Loucy (cell line): ENCODE results near the gene ACOD1.
A peak's percentile ranks its signal among the peaks of the same experiment; 100 is the strongest.
"Not testable (repeated sequence)": the region's sequence is repeated elsewhere in the genome, so short reads cannot be mapped to it uniquely, and the experiment has no call there.

ENCODE experiments used
- H2AFZ ChIP-seq: fragments of 200-600 bp; sonication (generic); 2 replicates; pipeline ENCODE4 v1.6.0; 2016; ENCODE audit warnings: antibody characterized with exemption, mild to moderate bottlenecking, low read length, moderate library complexity
- H3F3A ChIP-seq: fragments of 200-600 bp; 2 replicates; pipeline ENCODE4 v1.6.0; 2016; ENCODE audit warnings: antibody characterized with exemption, low read depth, mild to moderate bottlenecking
- H3K27me3 ChIP-seq: fragments of 200-600 bp; sonication (generic); 2 replicates; pipeline ENCODE4 v1.6.1; 2014; ENCODE audit warnings: low read length, mild to moderate bottlenecking; ENCODE audit not compliant: insufficient read depth, poor library complexity, severe bottlenecking
- H3K36me3 ChIP-seq: fragments of 200-600 bp; sonication (generic); 2 replicates; pipeline ENCODE4 v1.6.1; 2016; ENCODE audit warnings: low read length; ENCODE audit not compliant: insufficient read depth
- H3K4me1 ChIP-seq: fragments of 200-600 bp; sonication (generic); 2 replicates; pipeline ENCODE4 v1.5.1; 2014; ENCODE audit warnings: low read length, mild to moderate bottlenecking; ENCODE audit not compliant: insufficient read depth, poor library complexity, severe bottlenecking
- H3K4me2 ChIP-seq: fragments of 200-600 bp; sonication (generic); 2 replicates; pipeline ENCODE4 v1.6.0; 2014; ENCODE audit warnings: antibody characterized with exemption, low read length, low read depth, mild to moderate bottlenecking; ENCODE audit not compliant: poor library complexity, severe bottlenecking
- H3K4me3 ChIP-seq: fragments of 200-600 bp; sonication (generic); 2 replicates; pipeline ENCODE4 v1.5.1; 2014; ENCODE audit warnings: low read length, mild to moderate bottlenecking, mixed read lengths; ENCODE audit not compliant: poor library complexity, severe bottlenecking
- H3K79me2 ChIP-seq: fragments of 200-600 bp; sonication (generic); 2 replicates; pipeline ENCODE4 v1.6.1; 2014; ENCODE audit warnings: low read length; ENCODE audit not compliant: insufficient read depth
- H3K9ac ChIP-seq: fragments of 200-600 bp; sonication (generic); 2 replicates; pipeline ENCODE4 v1.6.0; 2014; ENCODE audit warnings: mild to moderate bottlenecking, low read depth, low read length, moderate library complexity; ENCODE audit not compliant: poor library complexity, severe bottlenecking
- H3K9me2 ChIP-seq: fragments of 200-600 bp; sonication (generic); replicated peaks from 2 replicates; pipeline ENCODE4 v1.6.1; 2016; ENCODE audit warnings: low read depth, low read length, mixed read lengths
- H3K9me3 ChIP-seq: fragments of 200-600 bp; sonication (generic); 2 replicates; pipeline ENCODE4 v1.6.1; 2014; ENCODE audit warnings: mild to moderate bottlenecking, antibody characterized with exemption, low read length, low read depth; ENCODE audit not compliant: insufficient read depth
- H4K20me1 ChIP-seq: fragments of 200-600 bp; sonication (generic); 2 replicates; pipeline ENCODE4 v1.6.0; 2014; ENCODE audit warnings: antibody characterized with exemption, low read length, mild to moderate bottlenecking; ENCODE audit not compliant: insufficient read depth, poor library complexity, severe bottlenecking
- CTCF ChIP-seq: fragments of 200-600 bp; sonication (generic); conservative IDR thresholded peaks from 2 replicates; pipeline ENCODE4 v1.5.1; 2014; ENCODE audit warnings: mild to moderate bottlenecking, antibody characterized with exemption, low read length
- EZH2phosphoT487 ChIP-seq: fragments of 200-600 bp; IDR thresholded peaks from 2 replicates; pipeline ENCODE4 v1.6.1; 2018; ENCODE audit warnings: antibody characterized with exemption, mild to moderate bottlenecking, moderate library complexity, borderline replicate concordance

The ACOD1 gene

GRCh38 chr13:76948149-76948548 is at the start of gene ACOD1:
ACOD1 (plus strand) TSS chr13:76948511; CDS start chr13:76948559, 48 bp downstream.
- no peaks in the 10 kb centered on the region for H3K79me2 ChIP-seq
- no peaks in the 10 kb centered on the region for H4K20me1 ChIP-seq
- H3K36me3 ChIP-seq, result no peaks in the 10 kb centered on the region
- no peaks in the 10 kb centered on the region for H3K9me2 ChIP-seq
- H3K4me3 ChIP-seq, result no peak within 1 kb of the TSS
- H3K9me3 ChIP-seq, result no peaks in the 10 kb centered on the region
- H3K27me3 ChIP-seq, result no peaks in the 10 kb centered on the region
- no peak within 1 kb of the TSS for H2AFZ ChIP-seq
- H3F3A ChIP-seq, result no peaks in the 10 kb centered on the region
- TF ChIP-seq CTCF (no peak), EZH2phosphoT487 (no peak)
- H3K4me1 ChIP-seq, result no peaks in the 10 kb centered on the region
- H3K9ac ChIP-seq, result no peak within 1 kb of the TSS
- no peak within 1 kb of the TSS for H3K4me2 ChIP-seq

- not testable (repeated sequence) for H3K4me1 ChIP-seq, H3K36me3 ChIP-seq, H3K9me3 ChIP-seq, H3K27me3 ChIP-seq, H3K9ac ChIP-seq, H3K4me3 ChIP-seq, H4K20me1 ChIP-seq, H3K4me2 ChIP-seq, H3F3A ChIP-seq, H3K9me2 ChIP-seq, H2AFZ ChIP-seq, H3K79me2 ChIP-seq
These were observed 49.2 kb upstream of the ACOD1 start for GRCh38 chr13:76899066-76899465.

- Histone ChIP-seq H2AFZ (no peak overlapping the region), H4K20me1 (no peaks in the 10 kb centered on the region), H3K9ac (no peak overlapping the region), H3K4me1 (no peaks in the 10 kb centered on the region), H3F3A (no peaks in the 10 kb centered on the region), H3K4me2 (no peak overlapping the region), H3K27me3 (no peaks in the 10 kb centered on the region), H3K9me2 (no peaks in the 10 kb centered on the region), H3K4me3 (no peak overlapping the region), H3K36me3 (no peaks in the 10 kb centered on the region), H3K9me3 (no peaks in the 10 kb centered on the region), H3K79me2 (no peaks in the 10 kb centered on the region)
- TF ChIP-seq EZH2phosphoT487, result no peak
- TF ChIP-seq CTCF, result peak; percentile 99
These were observed 44.7 kb upstream of the ACOD1 start for GRCh38 chr13:76903544-76904162.

GRCh38 chr13:76904507-76904906 is 43.8 kb upstream of the ACOD1 start:
- Histone ChIP-seq H3K36me3 (no peaks in the 10 kb centered on the region), H3K4me1 (no peaks in the 10 kb centered on the region), H3K9me2 (no peaks in the 10 kb centered on the region), H3K4me2 (no peak overlapping the region), H3K9me3 (no peaks in the 10 kb centered on the region), H2AFZ (no peak overlapping the region), H4K20me1 (no peaks in the 10 kb centered on the region), H3K4me3 (no peak overlapping the region), H3K79me2 (no peaks in the 10 kb centered on the region), H3F3A (no peaks in the 10 kb centered on the region), H3K9ac (no peak overlapping the region), H3K27me3 (no peaks in the 10 kb centered on the region)
- TF ChIP-seq CTCF (no peak), EZH2phosphoT487 (no peak)
